SU-DHL-6 (cell line): Measurements from ENCODE around the gene SPDYE9.
"Not testable (repeated sequence)": the region's sequence is repeated elsewhere in the genome, so short reads cannot be mapped to it uniquely, and the experiment has no call there.

ENCODE experiments used
- CTCF ChIP-seq: fragments of 200-600 bp; sonication (generic); IDR thresholded peaks from one replicate; pipeline ENCODE4 v1.5.1; 2017; ENCODE audit warnings: antibody characterized with exemption, mild to moderate bottlenecking, low read length, moderate library complexity; ENCODE audit not compliant: insufficient read depth, poor library complexity, severe bottlenecking
- EZH2phosphoT487 ChIP-seq: fragments of 200-600 bp; sonication (generic), shearing (Covaris generic); conservative IDR thresholded peaks from 2 replicates; pipeline ENCODE4 v1.6.1; 2018; ENCODE audit warnings: mild to moderate bottlenecking, antibody characterized with exemption, low read length, moderate library complexity, mixed read lengths

DNA sequence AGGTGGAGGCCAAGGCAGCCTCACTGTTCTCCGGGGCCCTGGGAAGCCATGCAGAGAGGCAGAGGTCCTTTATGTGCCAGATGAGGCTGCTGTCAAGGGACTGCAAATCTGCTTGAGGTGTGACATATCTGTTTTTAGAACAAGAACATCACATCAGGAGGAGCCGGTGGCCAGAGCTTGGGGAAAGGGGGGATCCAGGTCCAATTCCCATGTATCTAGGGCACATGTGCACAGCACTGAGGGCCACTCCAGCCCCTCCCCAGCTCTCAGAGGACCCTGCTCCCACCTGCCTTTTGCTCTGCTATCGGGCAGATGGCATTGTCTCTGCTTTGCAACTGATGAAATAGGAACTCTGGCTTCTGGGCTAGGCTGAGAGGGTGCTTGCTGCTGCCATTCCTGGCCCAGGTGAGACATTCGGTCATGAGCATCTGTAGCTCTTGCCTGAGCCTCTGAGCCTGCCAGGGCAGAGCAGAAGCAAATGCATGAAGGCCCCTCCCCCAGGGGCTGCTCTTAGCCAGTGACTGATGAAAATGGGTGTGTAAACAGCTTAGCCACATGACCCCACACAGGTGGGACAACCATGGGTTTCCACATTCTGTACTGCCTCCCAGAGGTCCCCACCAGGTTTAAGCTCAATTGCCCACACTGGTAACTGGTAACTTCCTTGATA, 37.1 kb upstream of the SPDYE9 start:
- TF ChIP-seq CTCF, EZH2phosphoT487: not testable (repeated sequence)
